Measurements from ENCODE around the gene KCNK13.

Gene KCNK13

GRCh38 chr14:90137807-90138206 is 76.0 kb downstream of the KCNK13 start:
- DNase-seq, result no peak

- DNase-seq, result no peak
Measured at GRCh38 chr14:90139199-90139598, 77.4 kb downstream of the KCNK13 start.

- DNase-seq, result no peak
Measured at GRCh38 chr14:90140298-90140955, 78.6 kb downstream of the KCNK13 start.

- no peak for DNase-seq
Measured at GRCh38 chr14:90140956-90141316, 79.1 kb downstream of the KCNK13 start.

- no peak for DNase-seq
Measured at GRCh38 chr14:90153429-90153828, 91.6 kb downstream of the KCNK13 start.

GRCh38 chr14:90154110-90154509 is 92.3 kb downstream of the KCNK13 start:
- no peak for DNase-seq

GRCh38 chr14:90159146-90159545 is 97.4 kb downstream of the KCNK13 start:
- no peak for DNase-seq

- no peak for DNase-seq
Measured at GRCh38 chr14:90159688-90160087, 97.9 kb downstream of the KCNK13 start.

GRCh38 chr14:90161129-90161528 is 99.3 kb downstream of the KCNK13 start:
- no peak for DNase-seq

GRCh38 chr14:90168425-90169105 is 106.8 kb downstream of the KCNK13 start:
- no peak for DNase-seq

GRCh38 chr14:90175631-90176030 is 113.8 kb downstream of the KCNK13 start:
- DNase-seq, result no peak

- DNase-seq, result no peak
Measured at GRCh38 chr14:90177539-90178189, 115.9 kb downstream of the KCNK13 start.

GRCh38 chr14:90179357-90179756 is 117.6 kb downstream of the KCNK13 start:
- DNase-seq, result no peak

GRCh38 chr14:90179809-90180779 is 118.3 kb downstream of the KCNK13 start:
- DNase-seq, result no peak

GRCh38 chr14:90184094-90184493 is 122.3 kb downstream of the KCNK13 start:
- DNase-seq, result no peak

GRCh38 chr14:90184571-90185266 is 122.9 kb downstream of the KCNK13 start:
- DNase-seq, result no peak

- DNase-seq, result no peak
Measured at GRCh38 chr14:90188588-90188987, 126.8 kb downstream of the KCNK13 start.

- DNase-seq, result no peak
Measured at GRCh38 chr14:90191154-90191553, 129.4 kb downstream of the KCNK13 start.

GRCh38 chr14:90191585-90191984 is 129.8 kb downstream of the KCNK13 start:
- no peak for DNase-seq

GRCh38 chr14:90193925-90194324 is 132.1 kb downstream of the KCNK13 start:
- peak; percentile 45 for DNase-seq

GRCh38 chr14:90194706-90195105 is 132.9 kb downstream of the KCNK13 start:
- no peak for DNase-seq

GRCh38 chr14:90198541-90199060 is 136.8 kb downstream of the KCNK13 start:
- DNase-seq, result no peak
